Suprapubic skin (tissue), 4 donors: ENCODE data around the gene ESPL1. TPM values are rescaled to one million over a fixed set of nuclear protein-coding genes. Genes with fewer than 3 reads are reported as not detected.

Experiments used
- DNase-seq, 2 donors: peaks; one replicate each; pipeline ENCODE4 v3.0.0-alpha.2; 2019; ENCODE audit warnings: low spot score in 2 of 2
- H3K27ac ChIP-seq: fragments of 200-600 bp; sonication (generic); one replicate; pipeline ENCODE4 v1.5.1; 2019
- H3K27me3 ChIP-seq: fragments of 200-600 bp; sonication (generic); one replicate; pipeline ENCODE4 v1.5.1; 2019
- H3K36me3 ChIP-seq: fragments of 200-600 bp; sonication (generic); one replicate; pipeline ENCODE4 v1.5.1; 2019
- H3K4me1 ChIP-seq: fragments of 200-600 bp; sonication (generic); one replicate; pipeline ENCODE4 v1.5.1; 2019
- H3K4me3 ChIP-seq: fragments of 200-600 bp; sonication (generic); one replicate; pipeline ENCODE4 v1.5.1; 2019; ENCODE audit warnings: mild to moderate bottlenecking
- H3K9me3 ChIP-seq: fragments of 200-600 bp; sonication (generic); one replicate; pipeline ENCODE4 v1.5.1; 2019
- EP300 ChIP-seq: sonication (generic); formaldehyde crosslinking; IDR thresholded peaks from one replicate; pipeline ENCODE4 v1.6.1; 2017; ENCODE audit warnings: antibody characterized with exemption
- POLR2A ChIP-seq, 2 donors: fragments of 450-650 bp; IDR thresholded peaks; one replicate each; pipeline ENCODE4 v1.6.1; 2017; ENCODE audit warnings: antibody characterized with exemption in 2 of 2, mild to moderate bottlenecking in 2 of 2, moderate library complexity in 2 of 2
- POLR2AphosphoS5 ChIP-seq, 3 donors: sonication (generic); formaldehyde crosslinking; IDR thresholded peaks; one replicate each; pipeline ENCODE4 v1.6.1; 2017; ENCODE audit warnings: antibody characterized with exemption in 3 of 3
- WGBS: methylation state at CpG from one replicate; pipeline ENCODE4 v1.1.5; 2018; 5-methylcytosine and 5-hydroxymethylcytosine counted together
- total RNA-seq, 4 donors: library from RNA; depleted of rRNA; stranded (reverse); fragments of >200 nt; gene quantifications; one replicate each; pipeline ENCODE4 v1.1.0, GENCODE V29; 2016
- TF ChIP-seq, protein P1 (sequence below), 2 donors: fragments of 200-600 bp in 1 of 2; fragments of 450-650 bp in 1 of 2; sonication (generic) in 1 of 2; IDR thresholded peaks; one replicate each; pipeline ENCODE4 v1.5.1; 2016 to 2019; ENCODE audit warnings: antibody characterized with exemption in 2 of 2, mild to moderate bottlenecking in 1 of 2, moderate library complexity in 1 of 2

The ESPL1 gene
- total RNA-seq, 4 donors from 2014 or later, result 5.7 to 10.6 (median 6.1) TPM

GRCh38 chr12:53324779-53325510, 56.8 kb downstream of the ESPL1 start:
- peak overlapping the region; percentile 88 for H3K27ac ChIP-seq
- H3K27me3 ChIP-seq, result no peaks in the 10 kb centered on the region
- under 1% methylated on average over 39 of the region's 69 CpGs for whole genome bisulfite sequencing

DNA sequence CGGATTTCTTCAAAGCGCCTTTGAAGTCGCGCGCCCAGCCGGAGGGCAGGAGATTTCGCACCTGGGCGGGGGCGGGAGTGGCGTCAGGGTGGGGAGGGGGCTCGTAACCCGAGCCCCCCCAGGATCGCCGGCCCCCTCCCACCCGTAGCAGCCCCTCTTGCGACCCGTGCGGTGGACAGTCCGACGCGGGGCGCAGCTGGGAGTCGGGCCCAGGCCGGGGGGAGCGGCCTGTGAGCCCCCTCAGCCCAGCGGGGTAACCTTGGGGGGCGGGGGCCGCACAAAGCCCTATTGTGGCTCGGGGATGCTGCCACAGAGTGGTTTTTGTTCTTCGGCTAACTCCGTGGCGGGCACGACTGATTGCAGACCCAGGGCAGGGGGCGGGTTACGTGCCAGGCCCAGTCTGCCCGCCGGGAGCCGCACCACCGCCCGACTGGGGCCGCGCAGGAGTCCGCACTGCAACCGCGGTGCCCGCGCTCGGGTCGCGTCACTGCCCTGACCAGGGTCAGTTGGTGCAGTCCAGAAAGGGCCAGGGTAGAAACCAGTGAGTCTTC, 57.5 kb downstream of the ESPL1 start:
- no peak for TF ChIP-seq POLR2AphosphoS5 (IDR thresholded peaks at IDR 0.05)
- TF ChIP-seq, protein P1, sequence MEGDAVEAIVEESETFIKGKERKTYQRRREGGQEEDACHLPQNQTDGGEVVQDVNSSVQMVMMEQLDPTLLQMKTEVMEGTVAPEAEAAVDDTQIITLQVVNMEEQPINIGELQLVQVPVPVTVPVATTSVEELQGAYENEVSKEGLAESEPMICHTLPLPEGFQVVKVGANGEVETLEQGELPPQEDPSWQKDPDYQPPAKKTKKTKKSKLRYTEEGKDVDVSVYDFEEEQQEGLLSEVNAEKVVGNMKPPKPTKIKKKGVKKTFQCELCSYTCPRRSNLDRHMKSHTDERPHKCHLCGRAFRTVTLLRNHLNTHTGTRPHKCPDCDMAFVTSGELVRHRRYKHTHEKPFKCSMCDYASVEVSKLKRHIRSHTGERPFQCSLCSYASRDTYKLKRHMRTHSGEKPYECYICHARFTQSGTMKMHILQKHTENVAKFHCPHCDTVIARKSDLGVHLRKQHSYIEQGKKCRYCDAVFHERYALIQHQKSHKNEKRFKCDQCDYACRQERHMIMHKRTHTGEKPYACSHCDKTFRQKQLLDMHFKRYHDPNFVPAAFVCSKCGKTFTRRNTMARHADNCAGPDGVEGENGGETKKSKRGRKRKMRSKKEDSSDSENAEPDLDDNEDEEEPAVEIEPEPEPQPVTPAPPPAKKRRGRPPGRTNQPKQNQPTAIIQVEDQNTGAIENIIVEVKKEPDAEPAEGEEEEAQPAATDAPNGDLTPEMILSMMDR (IDR thresholded peaks at IDR 0.05), result no peak
- TF ChIP-seq POLR2A (IDR thresholded peaks at IDR 0.05), result no peak
- no peak for TF ChIP-seq EP300
- Histone ChIP-seq H3K9me3 (no peaks in the 10 kb centered on the region), H3K27ac (peak overlapping the region; percentile 88), H3K4me3 (peak overlapping the region; percentile 71), H3K27me3 (no peaks in the 10 kb centered on the region), H3K4me1 (peaks cover 46% of the 10 kb centered on the region), H3K36me3 (no peaks in the 10 kb centered on the region)
- peak in 1 of 2 donors; percentile 73 for DNase-seq
- 0% methylated on average over 13 of the region's 50 CpGs for WGBS

More at GRCh38 chr12:53324779-53325510, 56.8 kb downstream of the ESPL1 start:
- H3K4me1 ChIP-seq, result peaks cover 53% of the 10 kb centered on the region
- DNase-seq, result peak; percentile 95
- TF ChIP-seq, protein P1 (IDR thresholded peaks at IDR 0.05), result peak; percentile 75 to 79
- TF ChIP-seq POLR2AphosphoS5 (IDR thresholded peaks at IDR 0.05) (peak in 2 of 3 donors; percentile 31 to 72), EP300 (no peak), POLR2A (IDR thresholded peaks at IDR 0.05) (peak; percentile 51 to 67)
- peak overlapping the region; percentile 71 for H3K4me3 ChIP-seq
- no peaks in the 10 kb centered on the region for H3K36me3 ChIP-seq
- no peaks in the 10 kb centered on the region for H3K9me3 ChIP-seq

- WGBS, result 85% methylated on average over 8 of the region's 8 CpGs
- Histone ChIP-seq H3K4me1 (peaks cover 41% of the 10 kb centered on the region), H3K9me3 (no peaks in the 10 kb centered on the region), H3K36me3 (no peaks in the 10 kb centered on the region), H3K27me3 (no peaks in the 10 kb centered on the region), H3K4me3 (no peak overlapping the region), H3K27ac (no peak overlapping the region)
- no peak for DNase-seq
- TF ChIP-seq POLR2AphosphoS5 (IDR thresholded peaks at IDR 0.05), result no peak
- no peak for TF ChIP-seq POLR2A (IDR thresholded peaks at IDR 0.05)
- TF ChIP-seq, protein P1 (IDR thresholded peaks at IDR 0.05), result no peak
- no peak for TF ChIP-seq EP300
These were observed 58.5 kb downstream of the ESPL1 start for GRCh38 chr12:53326460-53327185.

DNA sequence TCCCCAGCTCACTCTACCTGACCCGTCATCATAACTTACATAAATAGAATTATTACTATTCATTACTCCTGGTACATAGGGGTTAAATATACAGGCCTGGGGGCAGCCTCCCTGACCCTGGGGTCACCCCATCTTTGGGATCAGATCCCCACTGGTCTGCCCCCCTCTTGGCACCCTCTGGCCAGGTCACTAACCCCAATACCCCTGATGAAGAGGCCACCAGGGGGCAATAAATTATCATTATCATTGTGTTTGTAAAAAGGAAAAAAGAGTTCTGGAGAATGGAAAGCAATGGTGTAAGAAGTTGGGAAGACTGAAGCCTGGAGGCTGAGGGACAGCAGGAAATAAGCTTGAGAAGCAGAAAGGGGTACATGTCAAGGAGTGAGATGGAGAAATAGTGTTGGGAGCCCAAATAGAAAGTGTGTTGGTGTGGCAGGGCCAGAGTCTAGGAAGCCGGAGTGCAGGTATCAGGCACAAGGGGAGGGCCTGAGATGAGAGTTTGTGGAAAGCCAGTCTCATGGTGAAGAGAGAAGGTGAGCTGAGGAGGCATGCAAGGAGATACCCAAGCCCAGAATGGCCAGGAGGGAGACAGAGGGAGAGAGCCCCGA, 59.4 kb downstream of the ESPL1 start:
- Histone ChIP-seq H3K36me3 (no peaks in the 10 kb centered on the region), H3K27ac (no peak overlapping the region), H3K27me3 (no peaks in the 10 kb centered on the region), H3K9me3 (no peaks in the 10 kb centered on the region), H3K4me3 (no peak overlapping the region), H3K4me1 (peaks cover 32% of the 10 kb centered on the region)
- DNase-seq, result no peak
- TF ChIP-seq POLR2AphosphoS5 (IDR thresholded peaks at IDR 0.05), result no peak
- no peak for TF ChIP-seq POLR2A (IDR thresholded peaks at IDR 0.05)
- TF ChIP-seq EP300, result no peak
- TF ChIP-seq, protein P1 (IDR thresholded peaks at IDR 0.05), result peak in 1 of 2 donors; percentile 7
- 79% methylated on average over 3 of the region's 3 CpGs for WGBS
